Stimulated activated CD8-positive, alpha-beta memory T cell treated with anti-CD3 and anti-CD28 coated beads, Interleukin-7, amount 100 ng/mL, for 48 hours (primary cell): Measurements from ENCODE around the gene SLC34A1.
"Not testable (repeated sequence)": the region's sequence is repeated elsewhere in the genome, so short reads cannot be mapped to it uniquely, and the experiment has no call there.

ENCODE experiments used
- DNase-seq, 2 donors: peaks; one replicate each; pipeline ENCODE4 v3.0.0-alpha.2; 2020; ENCODE audit warnings: low read depth in 1 of 2; ENCODE audit errors: extremely low read depth in 1 of 2

The SLC34A1 gene

DNA sequence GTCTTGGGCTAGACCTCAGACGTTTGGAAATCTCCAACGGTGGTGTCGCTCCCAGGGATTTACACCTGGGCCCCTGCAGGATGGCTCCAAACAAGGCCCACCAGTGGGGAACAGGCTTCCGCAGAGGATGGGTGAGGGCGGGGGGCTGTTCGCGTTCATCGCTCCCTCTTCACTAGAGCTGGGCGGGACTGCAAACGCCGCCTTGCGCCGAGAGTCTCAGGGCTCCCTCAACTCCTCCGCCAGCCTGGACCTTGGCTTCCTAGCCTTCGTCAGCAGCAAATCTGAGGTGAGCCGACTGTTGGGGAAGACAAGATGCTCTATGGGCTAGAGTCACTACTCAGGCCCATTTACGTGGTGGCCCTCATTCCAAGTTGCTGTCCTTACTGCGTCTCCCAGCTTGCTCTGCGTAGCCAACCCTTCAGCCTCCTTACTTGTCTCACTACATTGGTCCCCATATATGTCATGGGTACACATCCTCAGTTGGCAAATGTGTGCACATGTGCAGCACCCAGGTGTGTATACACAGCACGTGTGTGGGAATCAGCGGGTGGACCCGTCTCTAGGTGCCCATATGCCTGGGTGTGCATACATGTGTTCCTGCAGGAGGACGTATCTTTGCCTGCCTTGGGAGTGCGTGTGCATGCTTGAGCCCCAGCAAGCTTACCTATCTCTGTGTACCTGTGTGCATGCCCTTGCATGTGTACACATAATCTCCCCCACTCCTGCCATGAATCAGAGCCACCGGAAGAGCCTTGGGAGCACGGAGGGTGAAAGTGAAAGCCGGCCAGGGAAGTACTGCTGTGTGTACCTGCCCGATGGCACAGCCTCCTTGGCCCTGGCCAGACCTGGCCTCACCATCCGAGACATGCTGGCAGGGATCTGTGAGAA is 16.0 kb upstream of the SLC34A1 start:
- no peak for DNase-seq

DNA sequence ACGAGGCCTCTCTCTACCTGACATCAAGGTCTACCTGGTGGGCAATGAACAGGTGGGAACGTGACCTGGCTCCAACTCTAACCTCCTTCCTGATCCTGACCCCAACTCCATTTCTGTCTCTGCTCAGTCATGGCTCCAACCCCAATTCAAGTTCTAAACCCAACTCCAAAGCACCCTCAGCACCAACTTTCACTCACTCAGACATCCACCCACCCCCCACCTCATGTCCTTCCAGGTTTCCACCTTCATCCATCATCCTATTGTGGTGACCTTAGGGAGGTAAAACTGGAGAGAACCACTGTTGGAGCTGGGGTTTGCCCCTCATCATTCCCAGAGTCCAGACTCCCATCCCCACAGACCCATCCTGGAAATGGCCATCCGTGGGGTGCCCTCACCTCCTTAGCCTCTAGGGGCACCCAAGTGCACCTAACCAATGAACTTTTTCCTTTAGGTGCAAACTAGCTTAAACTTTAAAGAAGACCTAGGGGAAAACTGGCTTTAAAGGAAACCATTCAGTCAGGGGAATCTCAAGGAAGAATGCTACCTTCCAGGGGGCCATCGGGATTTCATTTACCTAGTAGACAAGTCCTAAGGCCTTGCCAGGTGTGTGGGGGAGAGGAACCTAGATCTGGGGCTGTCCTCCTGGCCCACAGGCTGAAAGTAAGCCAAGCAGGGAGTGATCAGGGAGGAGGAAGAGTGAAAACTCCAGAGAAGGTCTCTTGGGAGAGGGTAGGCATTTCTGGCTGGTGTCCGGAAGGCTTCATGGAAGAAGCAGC is 15.2 kb upstream of the SLC34A1 start:
- no peak for DNase-seq

DNA sequence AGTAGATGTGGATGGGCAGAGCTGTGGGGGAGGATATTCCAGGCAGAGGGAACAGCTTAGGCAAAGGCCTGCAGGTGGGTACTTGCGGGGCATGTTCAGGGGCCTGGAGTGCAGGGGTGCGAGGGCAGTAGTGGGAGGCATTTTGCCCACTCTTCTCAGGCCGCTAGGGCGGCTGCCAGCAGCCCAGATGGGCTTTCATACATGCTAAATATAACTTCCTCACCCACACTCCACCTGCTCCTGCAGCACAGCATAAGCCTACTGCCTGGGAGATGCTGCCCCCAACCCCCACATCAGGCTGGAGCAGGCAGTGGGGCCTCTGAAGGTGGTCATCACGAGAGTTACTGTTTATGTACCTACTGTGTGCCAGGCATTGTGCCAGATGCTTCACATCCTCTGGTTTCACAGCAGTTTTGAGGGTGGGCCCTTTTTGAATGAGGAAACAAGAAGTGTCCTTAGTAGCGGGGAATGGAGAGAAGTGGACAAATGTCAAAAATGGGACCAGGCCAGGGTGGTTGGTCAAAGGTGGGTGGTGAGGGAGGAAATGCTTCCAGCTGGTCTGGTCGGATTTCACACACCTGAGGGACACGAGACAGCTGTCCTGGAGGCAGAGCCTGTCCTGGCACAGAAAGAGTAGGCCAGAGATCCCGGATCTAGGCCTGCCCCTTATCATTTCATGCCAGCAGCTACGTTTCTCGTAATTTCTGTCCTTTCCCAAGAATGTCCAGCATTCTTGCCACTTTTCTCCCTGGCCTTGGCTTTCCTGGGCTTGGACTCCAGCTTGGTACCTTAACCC is 14.4 kb upstream of the SLC34A1 start:
- no peak for DNase-seq

DNA sequence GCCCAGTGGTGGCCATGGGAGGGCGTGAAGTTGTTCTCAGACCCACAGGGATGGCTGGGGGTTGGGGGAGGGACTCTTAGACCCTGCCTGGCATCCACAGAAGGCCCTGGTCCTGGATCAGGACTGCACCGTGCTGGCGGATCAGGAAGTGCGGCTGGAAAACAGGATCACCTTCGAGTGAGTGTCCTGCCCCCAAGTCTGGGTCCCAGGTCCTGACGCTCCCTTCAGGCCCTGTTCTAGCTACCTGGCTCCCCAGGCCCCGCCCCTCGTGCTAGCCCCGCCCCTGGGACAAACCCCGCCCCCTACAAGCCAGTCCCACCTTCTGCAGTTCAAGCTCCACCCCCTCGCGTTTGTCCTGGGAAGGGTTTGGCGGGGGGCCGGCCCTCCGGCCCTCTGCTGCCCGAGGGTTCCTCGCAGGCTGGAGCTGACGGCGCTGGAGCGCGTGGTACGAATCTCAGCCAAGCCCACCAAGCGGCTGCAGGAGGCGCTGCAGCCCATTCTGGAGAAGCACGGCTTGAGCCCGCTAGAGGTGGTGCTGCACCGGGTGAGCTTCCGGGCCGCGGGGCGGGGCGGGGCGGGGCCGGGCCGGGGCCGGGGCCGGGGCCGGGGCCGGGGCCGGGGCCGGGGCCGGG is 13.6 kb upstream of the SLC34A1 start:
- DNase-seq = peak in 1 of 2 donors; percentile 57

- DNase-seq = no peak
Measured at GRCh38 chr5:177371120-177372033, 12.9 kb upstream of the SLC34A1 start.

DNA sequence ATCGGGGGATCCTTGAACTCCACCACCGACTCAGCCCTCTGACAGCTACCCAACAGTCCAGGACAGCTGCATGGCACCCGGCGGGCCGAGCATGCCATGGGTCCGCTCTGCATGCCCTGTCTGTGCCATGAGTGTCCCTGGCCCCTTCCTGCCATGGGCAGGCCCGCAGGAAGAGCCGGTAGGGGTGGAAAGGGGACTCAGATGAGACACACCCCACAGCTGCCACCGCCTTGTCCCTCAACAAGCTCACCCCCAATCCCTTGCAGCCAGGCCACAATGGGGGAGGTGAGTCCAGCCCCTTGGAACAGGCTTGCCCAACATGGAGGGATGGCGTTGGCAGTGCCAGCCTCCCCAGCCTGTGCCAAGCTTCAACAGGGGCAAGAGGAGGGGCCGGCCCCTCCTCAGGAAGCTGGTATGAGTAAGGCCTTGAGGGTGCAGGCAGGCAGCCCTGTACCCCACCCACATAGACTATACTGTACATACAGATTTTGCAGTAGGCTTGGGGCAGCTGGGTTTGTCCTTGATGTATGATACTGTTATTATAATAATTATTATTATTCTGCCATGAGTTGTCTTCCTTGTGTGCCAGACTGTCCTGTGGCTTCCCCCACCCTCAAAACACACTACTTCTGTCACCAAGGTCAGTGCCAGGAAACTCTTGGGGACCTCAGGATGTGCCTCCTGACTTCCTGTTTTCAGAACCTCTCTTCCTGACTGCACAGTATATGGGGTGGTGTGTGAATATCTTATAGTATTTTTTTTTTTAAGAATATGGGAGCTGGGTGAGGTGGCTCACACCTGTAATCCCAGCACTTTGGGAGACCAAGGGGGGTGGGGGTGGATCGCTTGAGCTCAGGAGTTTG is 12.0 kb upstream of the SLC34A1 start:
- no peak for DNase-seq

DNA sequence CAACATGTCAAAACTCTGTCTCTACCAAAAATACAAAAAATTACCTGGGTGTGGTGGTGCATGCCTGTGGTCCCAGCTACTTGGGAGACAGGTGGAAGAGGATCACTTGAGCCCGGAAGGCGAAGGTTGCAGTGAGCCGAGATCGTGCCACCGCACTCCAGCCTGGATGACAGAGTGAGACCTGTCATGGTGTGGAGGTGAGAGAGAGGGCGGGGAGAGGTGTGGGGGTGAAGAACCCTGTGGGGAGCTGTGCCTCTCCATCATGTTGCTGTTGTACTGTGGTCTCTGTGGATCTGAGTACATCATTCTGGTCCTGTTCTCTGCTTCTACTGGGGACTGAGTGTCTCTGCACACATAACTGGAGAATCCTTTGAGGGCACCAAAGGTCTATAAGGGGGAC is 11.3 kb upstream of the SLC34A1 start:
- DNase-seq = no peak

DNA sequence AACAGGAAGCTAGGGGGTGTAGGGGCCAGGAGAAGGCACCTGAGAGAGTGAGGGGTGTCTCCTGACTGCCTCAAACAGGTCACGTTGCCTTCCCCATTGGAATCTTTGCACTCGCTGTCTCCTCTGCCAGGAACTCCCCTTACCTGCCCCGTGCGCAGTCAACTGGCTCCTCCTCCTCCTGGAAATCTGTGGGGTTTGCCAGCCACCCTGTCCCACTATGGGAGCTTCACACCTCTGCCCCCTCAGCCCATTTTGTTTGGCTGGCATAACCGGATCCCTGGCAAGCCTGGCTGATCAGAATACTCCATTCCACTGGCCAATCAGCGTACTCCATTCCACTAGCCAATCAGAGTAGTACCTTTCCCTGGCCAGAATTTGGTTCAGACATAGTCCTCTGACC is 10.4 kb upstream of the SLC34A1 start:
- no peak for DNase-seq

- no peak for DNase-seq
Measured at GRCh38 chr5:177374211-177374610, 10.0 kb upstream of the SLC34A1 start.

DNA sequence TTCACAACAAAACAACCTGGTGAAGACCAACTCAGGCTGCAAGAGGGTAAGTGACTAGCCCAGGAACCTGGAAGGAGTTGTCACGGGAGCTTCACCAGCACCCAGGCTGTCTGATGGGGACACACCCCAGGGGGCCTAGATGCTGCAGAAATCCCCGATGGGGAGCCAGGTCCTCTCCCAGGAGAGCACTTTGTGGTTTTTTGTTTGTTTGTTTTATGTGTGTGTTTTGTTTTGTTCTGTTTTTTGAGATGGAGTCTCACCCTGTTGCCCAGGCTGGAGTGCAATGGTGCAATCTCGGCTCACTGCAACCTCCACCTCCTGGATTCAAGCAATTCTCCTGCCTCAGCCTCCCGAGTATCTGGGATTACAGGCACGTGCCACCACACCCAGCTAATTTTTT is 8.7 kb upstream of the SLC34A1 start:
- not testable (repeated sequence) for DNase-seq

- DNase-seq = no peak
Measured at GRCh38 chr5:177376107-177376506, 8.1 kb upstream of the SLC34A1 start.

DNA sequence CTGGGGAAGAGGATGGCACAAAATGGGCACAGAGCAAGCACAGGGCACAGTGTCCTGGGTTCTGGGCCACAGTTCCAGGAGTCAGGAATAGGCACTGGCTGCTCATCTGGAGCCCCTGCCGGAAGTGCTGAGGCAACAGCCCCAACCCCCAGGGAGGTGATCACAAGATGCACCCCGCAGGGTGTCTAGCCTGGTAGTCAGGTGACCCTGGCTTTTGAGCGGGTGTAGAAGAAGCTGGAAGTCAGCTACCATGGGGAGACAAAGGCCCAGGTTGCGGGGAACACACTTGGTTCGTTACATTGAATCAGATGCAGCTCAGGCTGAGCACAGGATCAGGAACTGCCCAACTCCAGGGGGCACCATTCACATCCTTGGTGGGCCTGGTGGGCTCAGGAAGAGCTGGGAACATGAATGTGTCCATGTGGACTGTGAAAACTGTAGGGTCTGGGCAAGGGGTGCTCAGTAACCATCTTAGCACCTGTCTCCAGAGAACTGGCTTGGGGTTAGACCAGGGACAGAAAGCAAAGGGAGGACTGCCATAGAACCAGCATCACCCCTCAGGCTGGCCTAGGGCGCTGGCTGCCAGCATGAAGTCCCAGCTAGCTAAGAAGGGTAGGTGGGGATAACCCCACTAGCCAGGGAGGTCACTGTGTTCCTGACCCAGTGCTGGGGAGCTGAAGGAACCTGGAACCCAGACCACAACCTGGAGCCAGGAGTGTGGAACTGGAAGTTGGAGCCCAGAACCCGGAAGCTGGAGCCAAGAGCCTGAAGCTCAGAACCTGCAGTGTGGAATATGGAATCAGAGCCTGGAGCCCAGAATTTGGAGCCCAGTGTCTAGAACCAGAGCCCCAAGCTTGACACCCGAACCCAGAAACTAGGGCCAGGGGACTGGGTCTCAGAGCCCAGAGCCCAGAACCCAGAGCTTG is 6.1 kb upstream of the SLC34A1 start:
- no peak for DNase-seq

- no peak for DNase-seq
Measured at GRCh38 chr5:177378884-177379883, 5.0 kb upstream of the SLC34A1 start.

DNA sequence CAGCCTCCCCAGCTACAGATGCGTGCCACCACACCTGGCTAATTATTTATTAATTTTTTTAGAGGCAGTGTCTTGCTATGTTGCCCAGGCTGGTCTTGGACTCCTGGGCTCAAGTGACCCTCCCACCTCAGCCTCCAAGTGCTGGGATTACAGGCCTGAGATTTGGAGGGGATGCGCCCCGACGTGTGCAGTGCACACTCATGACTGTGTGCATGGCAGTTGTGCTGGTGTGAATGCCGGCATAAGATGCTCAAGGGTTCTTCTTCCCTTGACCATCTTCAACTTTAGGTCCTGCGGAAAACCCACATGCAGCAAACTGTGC is 3.5 kb upstream of the SLC34A1 start:
- no peak for DNase-seq

DNA sequence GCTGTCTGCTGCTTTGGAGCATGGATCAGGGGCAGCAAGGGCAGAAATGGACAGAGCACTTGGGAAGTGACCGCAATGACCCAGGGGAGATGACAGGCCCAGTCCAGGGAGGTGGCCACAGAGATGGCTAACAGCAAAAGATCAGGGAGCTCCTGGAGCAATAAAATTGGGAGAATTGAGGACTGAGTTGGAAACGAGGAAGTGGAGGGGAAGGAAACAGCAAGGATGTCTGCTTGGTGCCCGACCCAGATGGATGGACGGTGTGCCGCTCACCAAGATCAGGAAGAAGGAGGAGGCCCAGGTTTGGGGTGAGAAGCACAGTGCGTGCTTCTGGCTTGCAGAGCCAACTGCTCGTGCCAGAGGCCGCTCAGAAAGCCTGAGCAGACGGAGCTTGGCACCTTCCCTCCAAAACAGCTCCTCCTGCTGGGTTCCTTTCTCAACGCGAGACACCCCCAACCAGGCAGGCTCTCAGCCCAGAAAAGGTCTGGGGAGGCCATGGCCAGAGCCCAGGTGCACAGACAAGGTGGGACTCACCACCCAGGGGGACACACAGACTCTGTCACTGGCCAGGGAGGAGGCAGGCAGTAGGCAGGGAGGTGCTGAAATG is 1.7 kb upstream of the SLC34A1 start:
- DNase-seq = no peak

GRCh38 chr5:177383181-177383580 is 1.1 kb upstream of the SLC34A1 start:
- no peak for DNase-seq
